Activated CD4-positive, alpha-beta memory T cell treated with anti-CD3 and anti-CD28 coated beads, Interleukin-2, amount 10 ng/mL, durations not matched to agents 7 days and 5 days (primary cell): Measurements from ENCODE around the gene FTO. TPM values are rescaled to one million over a fixed set of nuclear protein-coding genes. Genes with fewer than 3 reads are reported as not detected.

ENCODE experiments used
- CTCF ChIA-PET: fragments of 350-600 bp; sonication (Branson Sonifier 250); formaldehyde crosslinking; loops from one replicate; lab custom pipeline; 2021; ENCODE audit warnings: antibody characterized with exemption, inconsistent platforms; lab: Charles Lee
- POLR2A ChIA-PET: fragments of 350-600 bp; sonication (Branson Sonifier 250); formaldehyde crosslinking; loops from one replicate; lab custom pipeline; 2021; ENCODE audit warnings: antibody characterized with exemption; lab: Charles Lee
- DNase-seq: peaks from one replicate; pipeline ENCODE4 v3.0.0-alpha.2; 2020
- H3K27ac Mint-ChIP-seq: one replicate; pipeline ENCODE4 v1.8.0; 2021; ENCODE audit warnings: mild to moderate bottlenecking, mixed read lengths
- H3K27me3 Mint-ChIP-seq: one replicate; pipeline ENCODE4 v1.8.0; 2021; ENCODE audit warnings: mixed read lengths
- H3K36me3 Mint-ChIP-seq: one replicate; pipeline ENCODE4 v1.8.0; 2021; ENCODE audit warnings: low read depth, mixed read lengths
- H3K4me1 Mint-ChIP-seq: one replicate; pipeline ENCODE4 v1.8.0; 2021; ENCODE audit warnings: mixed read lengths
- H3K4me3 Mint-ChIP-seq: one replicate; pipeline ENCODE4 v1.8.0; 2021; ENCODE audit warnings: mild to moderate bottlenecking, mixed read lengths
- H3K9me3 Mint-ChIP-seq: one replicate; pipeline ENCODE4 v1.8.0; 2021; ENCODE audit warnings: mixed read lengths
- total RNA-seq, 2 experiments: library from RNA; stranded (reverse); gene quantifications; one replicate each; pipeline ENCODE4 v1.2.3, GENCODE V29; 2021

Gene FTO
- total RNA-seq, 2 experiments from 2014 or later, result 48.1 to 48.5 TPM

- peak overlapping the region; percentile 58 for H3K27ac Mint-ChIP-seq
- DNase-seq, result no peak
- no peaks in the 10 kb centered on the region for H3K36me3 Mint-ChIP-seq
- POLR2A ChIA-PET, result no interaction called here
- no peaks in the 10 kb centered on the region for H3K9me3 Mint-ChIP-seq
- H3K4me3 Mint-ChIP-seq, result peak overlapping the region; percentile 47
- CTCF ChIA-PET, result no interaction called here
- H3K27me3 Mint-ChIP-seq, result no peaks in the 10 kb centered on the region
- peaks cover 19% of the 10 kb centered on the region for H3K4me1 Mint-ChIP-seq
Observed at GRCh38 chr16:53952215-53953208, 248.6 kb downstream of the FTO start.

- H3K27me3 Mint-ChIP-seq, result no peaks in the 10 kb centered on the region
- H3K4me3 Mint-ChIP-seq, result no peak overlapping the region
- ChIA-PET POLR2A (no interaction called here), CTCF (no interaction called here)
- peaks cover 19% of the 10 kb centered on the region for H3K4me1 Mint-ChIP-seq
- H3K9me3 Mint-ChIP-seq, result no peaks in the 10 kb centered on the region
- DNase-seq, result no peak
- no peak overlapping the region for H3K27ac Mint-ChIP-seq
- H3K36me3 Mint-ChIP-seq, result no peaks in the 10 kb centered on the region
Observed at GRCh38 chr16:53953336-53953735, 249.4 kb downstream of the FTO start.

GRCh38 chr16:53955221-53955875 is 251.4 kb downstream of the FTO start:
- no peak overlapping the region for H3K27ac Mint-ChIP-seq
- ChIA-PET CTCF (interaction anchor here (0.9 kb wide), 1 partner anchor 9 kb away, joined by 3 read pairs; no protein-coding TSS in a partner anchor), POLR2A (no interaction called here)
- no peaks in the 10 kb centered on the region for H3K27me3 Mint-ChIP-seq
- no peaks in the 10 kb centered on the region for H3K36me3 Mint-ChIP-seq
- no peak for DNase-seq
- H3K4me3 Mint-ChIP-seq, result no peak overlapping the region
- peaks cover 19% of the 10 kb centered on the region for H3K4me1 Mint-ChIP-seq
- H3K9me3 Mint-ChIP-seq, result no peaks in the 10 kb centered on the region

GRCh38 chr16:53958341-53958880 is 254.5 kb downstream of the FTO start:
- Mint-ChIP-seq H3K36me3 (no peaks in the 10 kb centered on the region), H3K4me3 (no peak overlapping the region), H3K27me3 (no peaks in the 10 kb centered on the region), H3K27ac (no peak overlapping the region), H3K9me3 (no peaks in the 10 kb centered on the region), H3K4me1 (peaks cover 13% of the 10 kb centered on the region)
- ChIA-PET POLR2A (interaction anchor here (0.7 kb wide), 1 partner anchor 8 kb away, joined by 3 read pairs; no protein-coding TSS in a partner anchor), CTCF (interaction anchor here (0.8 to 1.4 kb wide), 3 partner anchors 9 to 409 kb away, joined by 3 to 5 read pairs (median 3); no protein-coding TSS in a partner anchor)
- no peak for DNase-seq

- peaks cover 13% of the 10 kb centered on the region for H3K4me1 Mint-ChIP-seq
- no peaks in the 10 kb centered on the region for H3K36me3 Mint-ChIP-seq
- DNase-seq, result no peak
- no peaks in the 10 kb centered on the region for H3K9me3 Mint-ChIP-seq
- no peak overlapping the region for H3K4me3 Mint-ChIP-seq
- H3K27ac Mint-ChIP-seq, result no peak overlapping the region
- ChIA-PET CTCF (no interaction called here), POLR2A (no interaction called here)
- H3K27me3 Mint-ChIP-seq, result no peaks in the 10 kb centered on the region
Observed at GRCh38 chr16:53960050-53960812, 256.3 kb downstream of the FTO start.

GRCh38 chr16:53960954-53961616 is 257.1 kb downstream of the FTO start:
- DNase-seq, result no peak
- no peaks in the 10 kb centered on the region for H3K27me3 Mint-ChIP-seq
- H3K36me3 Mint-ChIP-seq, result no peaks in the 10 kb centered on the region
- CTCF ChIA-PET, result interaction anchor here (1.0 to 1.1 kb wide), 2 partner anchors 11 to 412 kb away, joined by 3 read pairs; no protein-coding TSS in a partner anchor
- H3K4me1 Mint-ChIP-seq, result peaks cover 15% of the 10 kb centered on the region
- H3K27ac Mint-ChIP-seq, result no peak overlapping the region
- no peaks in the 10 kb centered on the region for H3K9me3 Mint-ChIP-seq
- POLR2A ChIA-PET, result interaction anchor here (1.2 kb wide), 1 partner anchor 10 kb away, joined by 3 read pairs; no protein-coding TSS in a partner anchor
- H3K4me3 Mint-ChIP-seq, result no peak overlapping the region

- Mint-ChIP-seq H3K36me3 (no peaks in the 10 kb centered on the region), H3K4me1 (peaks cover 16% of the 10 kb centered on the region), H3K27ac (no peak overlapping the region), H3K4me3 (no peak overlapping the region), H3K27me3 (no peaks in the 10 kb centered on the region), H3K9me3 (no peaks in the 10 kb centered on the region)
- POLR2A ChIA-PET, result no interaction called here
- CTCF ChIA-PET, result interaction anchor here (1.1 kb wide), 1 partner anchor 12 kb away, joined by 3 read pairs; no protein-coding TSS in a partner anchor
- no peak for DNase-seq
Observed at GRCh38 chr16:53962041-53962440, 258.1 kb downstream of the FTO start.

- H3K27ac Mint-ChIP-seq, result no peak overlapping the region
- no peaks in the 10 kb centered on the region for H3K36me3 Mint-ChIP-seq
- no peak for DNase-seq
- peaks cover 16% of the 10 kb centered on the region for H3K4me1 Mint-ChIP-seq
- H3K4me3 Mint-ChIP-seq, result no peak overlapping the region
- ChIA-PET CTCF (no interaction called here), POLR2A (no interaction called here)
- H3K9me3 Mint-ChIP-seq, result no peaks in the 10 kb centered on the region
- no peaks in the 10 kb centered on the region for H3K27me3 Mint-ChIP-seq
Observed at GRCh38 chr16:53964145-53964790, 260.3 kb downstream of the FTO start.

GRCh38 chr16:53966821-53967571 is 263.0 kb downstream of the FTO start:
- peaks cover 6% of the 10 kb centered on the region for H3K4me1 Mint-ChIP-seq
- no peaks in the 10 kb centered on the region for H3K9me3 Mint-ChIP-seq
- CTCF ChIA-PET, result no interaction called here
- H3K27ac Mint-ChIP-seq, result no peak overlapping the region
- H3K36me3 Mint-ChIP-seq, result no peaks in the 10 kb centered on the region
- no peak for DNase-seq
- POLR2A ChIA-PET, result interaction anchor here (0.7 kb wide), 1 partner anchor 9 kb away, joined by 3 read pairs; no protein-coding TSS in a partner anchor
- H3K27me3 Mint-ChIP-seq, result no peaks in the 10 kb centered on the region
- no peak overlapping the region for H3K4me3 Mint-ChIP-seq

GRCh38 chr16:53967572-53967971 is 263.6 kb downstream of the FTO start:
- no peak overlapping the region for H3K27ac Mint-ChIP-seq
- no peaks in the 10 kb centered on the region for H3K9me3 Mint-ChIP-seq
- H3K4me3 Mint-ChIP-seq, result no peak overlapping the region
- H3K27me3 Mint-ChIP-seq, result no peaks in the 10 kb centered on the region
- ChIA-PET CTCF (no interaction called here), POLR2A (no interaction called here)
- peaks cover 3% of the 10 kb centered on the region for H3K4me1 Mint-ChIP-seq
- no peak for DNase-seq
- no peaks in the 10 kb centered on the region for H3K36me3 Mint-ChIP-seq

GRCh38 chr16:53968454-53968853 is 264.5 kb downstream of the FTO start:
- H3K9me3 Mint-ChIP-seq, result no peaks in the 10 kb centered on the region
- ChIA-PET CTCF (no interaction called here), POLR2A (no interaction called here)
- DNase-seq, result no peak
- no peak overlapping the region for H3K4me3 Mint-ChIP-seq
- no peak overlapping the region for H3K27ac Mint-ChIP-seq
- no peaks in the 10 kb centered on the region for H3K36me3 Mint-ChIP-seq
- H3K27me3 Mint-ChIP-seq, result no peaks in the 10 kb centered on the region
- H3K4me1 Mint-ChIP-seq, result peaks cover 3% of the 10 kb centered on the region
